HepG2 (cell line): ENCODE measurements around the gene TUBB4A. TPM values are rescaled to one million over a fixed set of nuclear protein-coding genes. Genes with fewer than 3 reads are reported as not detected.

Experiments
- CREM ChIP-seq, 2 experiments: sonication (generic) in 1 of 2; formaldehyde crosslinking in 1 of 2; IDR thresholded peaks; 2 replicates each; pipeline versions ENCODE4 v1.4.0 to v1.6.1; 2016 to 2020; ENCODE audit warnings: antibody characterized with exemption in 1 of 2, mild to moderate bottlenecking in 1 of 2, missing genetic modification reagents in 1 of 2
- KAT8 ChIP-seq: IDR thresholded peaks from 2 replicates; pipeline ENCODE4 v1.6.1; 2016; ENCODE audit warnings: missing genetic modification reagents, missing compliant biosample characterization
- MEF2D ChIP-seq: sonication (generic); formaldehyde crosslinking; IDR thresholded peaks from 2 replicates; pipeline ENCODE4 v1.5.1; 2020; ENCODE audit warnings: mild to moderate bottlenecking, missing genetic modification reagents
- MYC ChIP-seq: sonication (generic); formaldehyde crosslinking; IDR thresholded peaks from 2 replicates; pipeline ENCODE4 v1.9.0; 2021; ENCODE audit warnings: missing genetic modification reagents, borderline replicate concordance
- MYNN ChIP-seq: sonication (generic); formaldehyde crosslinking; IDR thresholded peaks from 2 replicates; pipeline ENCODE4 v1.4.0; 2020; ENCODE audit warnings: mild to moderate bottlenecking, low read depth, missing genetic modification reagents
- POLR2AphosphoS5 ChIP-seq: IDR thresholded peaks from 2 replicates; pipeline ENCODE4 v1.6.1; 2012; ENCODE audit warnings: low read depth, low read length
- RARA ChIP-seq: IDR thresholded peaks from 2 replicates; pipeline ENCODE4 v1.6.1; 2016; ENCODE audit warnings: missing genetic modification reagents, missing compliant biosample characterization
- SIN3B ChIP-seq: fragments of 150-350 bp; IDR thresholded peaks from 2 replicates; pipeline ENCODE4 v1.6.1; 2014; ENCODE audit warnings: low read length
- SP1 ChIP-seq, 2 experiments: fragments of 450-650 bp in 1 of 2; sonication (generic) in 1 of 2; formaldehyde crosslinking in 1 of 2; IDR thresholded peaks; 2 replicates each; pipeline versions ENCODE4 v1.4.0 to v1.6.1; 2016 to 2020; ENCODE audit warnings: missing genetic modification reagents in 1 of 2
- SRF ChIP-seq: IDR thresholded peaks from 2 replicates; pipeline ENCODE4 v1.6.1; 2011; ENCODE audit warnings: mild to moderate bottlenecking, low read depth, low read length, moderate library complexity
- THAP11 ChIP-seq: IDR thresholded peaks from 2 replicates; pipeline ENCODE4 v1.6.1; 2016; ENCODE audit warnings: missing biosample characterization, missing genetic modification reagents
- YEATS2 ChIP-seq: sonication (generic); formaldehyde crosslinking; IDR thresholded peaks from 2 replicates; pipeline ENCODE4 v1.4.0; 2020; ENCODE audit warnings: missing genetic modification reagents, borderline replicate concordance
- ZIK1 ChIP-seq: sonication (generic); formaldehyde crosslinking; IDR thresholded peaks from 2 replicates; pipeline ENCODE4 v1.5.0; 2020; ENCODE audit warnings: mild to moderate bottlenecking, low read depth, missing genetic modification reagents, borderline replicate concordance
- ZNF607 ChIP-seq: sonication (generic); formaldehyde crosslinking; IDR thresholded peaks from 2 replicates; pipeline ENCODE4 v1.5.1; 2020; ENCODE audit warnings: missing genetic modification reagents, mild to moderate bottlenecking, borderline replicate concordance
- polyA plus RNA-seq, 8 experiments: library from polyadenylated mRNA; depleted of rRNA in 3 of 8; stranded (reverse) in 7 of 8; unstranded in 1 of 8; fragments of >200 nt; fragmentation: Illumina TruSeq in 4 of 8; extraction: Trizol in 4 of 8; gene quantifications; 2 replicates each; pipeline versions ENCODE4 v1.2.1 to v1.2.3, GENCODE V29; 2011 to 2016; ENCODE audit warnings: low read depth in 4 of 8, missing spikeins in 1 of 8, mixed read lengths in 1 of 8; ENCODE audit not compliant: insufficient read depth in 1 of 8
- total RNA-seq, 5 experiments: library from RNA; depleted of rRNA; stranded (reverse); fragments of >200 nt; fragmentation: Illumina TruSeq; extraction: Trizol; gene quantifications; 2 replicates each; pipeline ENCODE4 v1.2.3, GENCODE V29; 2016; ENCODE audit warnings: low read depth in 1 of 5
- TF ChIP-seq, protein P1 (sequence below): sonication (generic); formaldehyde crosslinking; IDR thresholded peaks from 2 replicates; pipeline ENCODE4 v1.9.0; 2022; ENCODE audit warnings: missing genetic modification reagents, mild to moderate bottlenecking, borderline replicate concordance
- TF ChIP-seq, protein P2 (sequence below): fragments of 450-650 bp; IDR thresholded peaks from 2 replicates; pipeline ENCODE4 v1.6.1; 2016
- TF ChIP-seq, protein P3 (sequence below): IDR thresholded peaks from 2 replicates; pipeline ENCODE4 v1.6.1; 2016; ENCODE audit warnings: low read depth
- TF ChIP-seq, protein P4 (sequence below): sonication (generic); formaldehyde crosslinking; IDR thresholded peaks from 2 replicates; pipeline ENCODE4 v1.5.0; 2020; ENCODE audit warnings: missing genetic modification reagents
- TF ChIP-seq, protein P5 (sequence below): sonication (generic); formaldehyde crosslinking; IDR thresholded peaks from 2 replicates; pipeline ENCODE4 v1.9.0; 2021; ENCODE audit warnings: missing genetic modification reagents, mild to moderate bottlenecking, borderline replicate concordance
- TF ChIP-seq, protein P6 (sequence below): IDR thresholded peaks from 2 replicates; pipeline ENCODE4 v1.6.1; 2016; ENCODE audit warnings: mild to moderate bottlenecking

Gene TUBB4A
- total and polyA plus RNA-seq, 2 of the 13 experiments (the other 11 are each of a cell fraction or from before 2014, with no cell fraction given): not detected

DNA sequence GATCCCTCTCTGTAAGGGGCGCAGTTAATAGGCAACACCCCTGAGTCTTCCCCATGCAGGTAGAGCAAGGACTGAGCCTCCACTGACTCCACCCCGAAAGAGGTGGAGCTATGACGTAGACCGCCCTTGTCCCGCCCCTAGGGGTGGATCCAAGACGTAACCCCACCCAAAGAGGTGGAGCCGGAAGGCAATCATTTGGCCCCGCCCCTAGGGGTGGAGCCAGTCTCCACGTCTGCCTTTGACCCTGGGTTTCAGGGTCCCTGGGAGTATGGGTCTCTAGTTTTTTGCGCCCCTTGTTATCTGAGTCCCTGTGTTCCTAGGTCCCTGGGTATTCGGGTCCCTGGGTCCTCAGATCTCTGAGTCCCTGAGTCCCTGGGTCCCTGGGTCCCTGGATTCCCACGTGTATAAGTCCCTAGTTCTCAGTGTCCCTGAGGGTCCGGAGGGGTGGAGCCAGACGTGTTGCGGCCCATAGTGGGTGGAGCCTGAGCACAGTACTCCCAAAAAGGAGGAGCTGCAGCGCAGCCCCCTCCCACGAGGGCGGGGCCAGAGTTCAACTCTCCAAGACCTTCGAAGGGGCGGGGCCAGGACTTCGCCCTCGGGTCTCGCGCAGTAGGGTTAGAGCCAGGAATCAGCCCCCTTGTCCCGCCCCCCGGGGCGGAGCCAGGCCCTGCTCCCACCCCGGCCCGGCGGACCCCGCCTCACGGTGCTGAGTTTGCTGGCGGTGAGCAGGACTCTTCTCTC, 25.8 kb downstream of the TUBB4A start (continued):
- TF ChIP-seq SP1 (IDR thresholded peaks at IDR 0.05) (no peak), SP1 (CRISPR knock-in tag; IDR thresholded peaks at IDR 0.05) (peak; percentile 80), SIN3B (no peak), KAT8 (CRISPR knock-in tag) (peak; percentile 43), THAP11 (CRISPR knock-in tag) (0 out of 2 replicates have a peak, but pooled peaks have one; percentile 25), CREM (IDR thresholded peaks at IDR 0.05) (peak; percentile 69), CREM (CRISPR knock-in tag; IDR thresholded peaks at IDR 0.05) (no peak), YEATS2 (CRISPR knock-in tag) (peak; percentile 31; the same call in 1 of the 2 replicates), MYNN (CRISPR knock-in tag) (0 out of 2 replicates have a peak, but pooled peaks have one; percentile 42), MEF2D (CRISPR knock-in tag) (0 out of 2 replicates have a peak, but pooled peaks have one; percentile 32), SRF (peak; percentile 50; the same call in 1 of the 2 replicates), MYC (no peak), RARA (no peak), POLR2AphosphoS5 (peak; percentile 36), ZIK1 (CRISPR knock-in tag) (no peak), ZNF607 (0 out of 2 replicates have a peak, but pooled peaks have one; percentile 29)
- TF ChIP-seq, protein P1, sequence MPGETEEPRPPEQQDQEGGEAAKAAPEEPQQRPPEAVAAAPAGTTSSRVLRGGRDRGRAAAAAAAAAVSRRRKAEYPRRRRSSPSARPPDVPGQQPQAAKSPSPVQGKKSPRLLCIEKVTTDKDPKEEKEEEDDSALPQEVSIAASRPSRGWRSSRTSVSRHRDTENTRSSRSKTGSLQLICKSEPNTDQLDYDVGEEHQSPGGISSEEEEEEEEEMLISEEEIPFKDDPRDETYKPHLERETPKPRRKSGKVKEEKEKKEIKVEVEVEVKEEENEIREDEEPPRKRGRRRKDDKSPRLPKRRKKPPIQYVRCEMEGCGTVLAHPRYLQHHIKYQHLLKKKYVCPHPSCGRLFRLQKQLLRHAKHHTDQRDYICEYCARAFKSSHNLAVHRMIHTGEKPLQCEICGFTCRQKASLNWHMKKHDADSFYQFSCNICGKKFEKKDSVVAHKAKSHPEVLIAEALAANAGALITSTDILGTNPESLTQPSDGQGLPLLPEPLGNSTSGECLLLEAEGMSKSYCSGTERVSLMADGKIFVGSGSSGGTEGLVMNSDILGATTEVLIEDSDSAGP (CRISPR knock-in tag): peak; percentile 19; the same call in 1 of the 2 replicates
- TF ChIP-seq, protein P2, sequence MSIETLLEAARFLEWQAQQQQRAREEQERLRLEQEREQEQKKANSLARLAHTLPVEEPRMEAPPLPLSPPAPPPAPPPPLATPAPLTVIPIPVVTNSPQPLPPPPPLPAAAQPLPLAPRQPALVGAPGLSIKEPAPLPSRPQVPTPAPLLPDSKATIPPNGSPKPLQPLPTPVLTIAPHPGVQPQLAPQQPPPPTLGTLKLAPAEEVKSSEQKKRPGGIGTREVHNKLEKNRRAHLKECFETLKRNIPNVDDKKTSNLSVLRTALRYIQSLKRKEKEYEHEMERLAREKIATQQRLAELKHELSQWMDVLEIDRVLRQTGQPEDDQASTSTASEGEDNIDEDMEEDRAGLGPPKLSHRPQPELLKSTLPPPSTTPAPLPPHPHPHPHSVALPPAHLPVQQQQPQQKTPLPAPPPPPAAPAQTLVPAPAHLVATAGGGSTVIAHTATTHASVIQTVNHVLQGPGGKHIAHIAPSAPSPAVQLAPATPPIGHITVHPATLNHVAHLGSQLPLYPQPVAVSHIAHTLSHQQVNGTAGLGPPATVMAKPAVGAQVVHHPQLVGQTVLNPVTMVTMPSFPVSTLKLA: no peak
- TF ChIP-seq, protein P3, sequence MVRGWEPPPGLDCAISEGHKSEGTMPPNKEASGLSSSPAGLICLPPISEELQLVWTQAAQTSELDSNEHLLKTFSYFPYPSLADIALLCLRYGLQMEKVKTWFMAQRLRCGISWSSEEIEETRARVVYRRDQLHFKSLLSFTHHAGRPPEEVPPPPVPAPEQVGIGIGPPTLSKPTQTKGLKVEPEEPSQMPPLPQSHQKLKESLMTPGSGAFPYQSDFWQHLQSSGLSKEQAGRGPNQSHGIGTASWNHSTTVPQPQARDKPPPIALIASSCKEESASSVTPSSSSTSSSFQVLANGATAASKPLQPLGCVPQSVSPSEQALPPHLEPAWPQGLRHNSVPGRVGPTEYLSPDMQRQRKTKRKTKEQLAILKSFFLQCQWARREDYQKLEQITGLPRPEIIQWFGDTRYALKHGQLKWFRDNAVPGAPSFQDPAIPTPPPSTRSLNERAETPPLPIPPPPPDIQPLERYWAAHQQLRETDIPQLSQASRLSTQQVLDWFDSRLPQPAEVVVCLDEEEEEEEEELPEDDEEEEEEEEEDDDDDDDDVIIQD (CRISPR knock-in tag): 0 out of 2 replicates have a peak, but pooled peaks have one; percentile 14
- TF ChIP-seq, protein P4, sequence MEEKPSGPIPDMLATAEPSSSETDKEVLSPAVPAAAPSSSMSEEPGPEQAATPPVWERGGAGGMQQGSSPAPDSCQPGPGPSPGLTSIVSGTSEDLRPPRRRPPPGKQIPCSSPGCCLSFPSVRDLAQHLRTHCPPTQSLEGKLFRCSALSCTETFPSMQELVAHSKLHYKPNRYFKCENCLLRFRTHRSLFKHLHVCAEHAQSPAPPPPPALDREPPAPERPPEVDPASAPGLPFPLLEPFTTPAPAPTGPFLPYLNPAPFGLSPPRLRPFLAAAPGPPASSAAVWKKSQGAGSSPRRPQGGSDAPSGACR (CRISPR knock-in tag): no peak
- TF ChIP-seq, protein P5, sequence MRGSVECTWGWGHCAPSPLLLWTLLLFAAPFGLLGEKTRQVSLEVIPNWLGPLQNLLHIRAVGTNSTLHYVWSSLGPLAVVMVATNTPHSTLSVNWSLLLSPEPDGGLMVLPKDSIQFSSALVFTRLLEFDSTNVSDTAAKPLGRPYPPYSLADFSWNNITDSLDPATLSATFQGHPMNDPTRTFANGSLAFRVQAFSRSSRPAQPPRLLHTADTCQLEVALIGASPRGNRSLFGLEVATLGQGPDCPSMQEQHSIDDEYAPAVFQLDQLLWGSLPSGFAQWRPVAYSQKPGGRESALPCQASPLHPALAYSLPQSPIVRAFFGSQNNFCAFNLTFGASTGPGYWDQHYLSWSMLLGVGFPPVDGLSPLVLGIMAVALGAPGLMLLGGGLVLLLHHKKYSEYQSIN (CRISPR knock-in tag): no peak
- TF ChIP-seq, protein P6, sequence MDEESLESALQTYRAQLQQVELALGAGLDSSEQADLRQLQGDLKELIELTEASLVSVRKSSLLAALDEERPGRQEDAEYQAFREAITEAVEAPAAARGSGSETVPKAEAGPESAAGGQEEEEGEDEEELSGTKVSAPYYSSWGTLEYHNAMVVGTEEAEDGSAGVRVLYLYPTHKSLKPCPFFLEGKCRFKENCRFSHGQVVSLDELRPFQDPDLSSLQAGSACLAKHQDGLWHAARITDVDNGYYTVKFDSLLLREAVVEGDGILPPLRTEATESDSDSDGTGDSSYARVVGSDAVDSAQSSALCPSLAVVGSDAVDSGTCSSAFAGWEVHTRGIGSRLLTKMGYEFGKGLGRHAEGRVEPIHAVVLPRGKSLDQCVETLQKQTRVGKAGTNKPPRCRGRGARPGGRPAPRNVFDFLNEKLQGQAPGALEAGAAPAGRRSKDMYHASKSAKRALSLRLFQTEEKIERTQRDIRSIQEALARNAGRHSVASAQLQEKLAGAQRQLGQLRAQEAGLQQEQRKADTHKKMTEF (CRISPR knock-in tag): 0 out of 2 replicates have a peak, but pooled peaks have one; percentile 20
